Renal pelvis (tissue), 4 donors: ENCODE measurements around the gene TMEM213. TPM values are rescaled to one million over a fixed set of nuclear protein-coding genes. Genes with fewer than 3 reads are reported as not detected.

Experiments
- DNase-seq: peaks from one replicate; pipeline ENCODE4 v3.0.0-alpha.2; 2013
- polyA plus RNA-seq, 3 donors: library from polyadenylated mRNA; unstranded; fragments of 120-200 nt; gene quantifications; one replicate each; pipeline ENCODE4 v1.2.1, GENCODE V29; 2013; ENCODE audit not compliant: insufficient read length in 3 of 3

TMEM213 gene
- polyA plus RNA-seq, 3 donors, result 29.3 to 52.0 (median 45.9) TPM

DNA sequence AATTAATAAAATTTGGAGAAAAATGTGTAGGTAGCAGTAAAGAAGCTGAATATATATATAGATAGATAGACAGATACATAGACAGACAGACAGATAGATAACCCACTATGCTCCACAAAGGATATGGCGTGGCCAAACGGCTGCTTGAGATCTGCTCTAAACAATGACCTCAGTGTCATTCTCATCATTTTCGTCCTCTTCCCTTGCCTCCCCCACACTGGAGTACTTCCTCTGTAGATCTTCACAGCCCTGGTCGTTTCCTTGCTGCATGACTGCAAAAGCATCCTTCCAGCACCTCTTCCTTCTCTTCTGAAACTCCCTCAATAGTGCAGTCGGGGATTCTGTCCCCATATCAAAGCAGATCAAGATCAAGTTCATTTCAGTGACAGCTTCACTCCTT lies 35.8 kb downstream of the TMEM213 start:
- DNase-seq, result no peak

DNA sequence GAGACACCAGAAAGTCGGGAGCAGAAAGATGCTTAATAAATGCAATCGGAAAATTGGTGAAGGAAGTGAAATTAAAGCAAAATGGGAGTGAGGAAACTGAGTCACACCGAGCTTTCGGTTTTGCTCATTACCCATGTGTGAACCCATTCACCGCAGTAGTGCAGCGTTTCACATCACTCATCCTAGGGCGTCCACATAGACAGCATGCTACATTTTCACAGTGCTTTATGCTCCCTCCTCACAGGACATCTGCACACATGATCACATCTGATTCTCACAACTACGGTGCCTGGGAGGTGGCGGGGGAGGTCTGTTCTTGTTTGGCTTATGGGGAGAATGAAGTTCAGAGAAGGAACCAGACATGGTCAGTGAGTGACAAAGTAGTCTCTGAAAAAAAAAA lies 36.8 kb downstream of the TMEM213 start:
- DNase-seq, result no peak

DNA sequence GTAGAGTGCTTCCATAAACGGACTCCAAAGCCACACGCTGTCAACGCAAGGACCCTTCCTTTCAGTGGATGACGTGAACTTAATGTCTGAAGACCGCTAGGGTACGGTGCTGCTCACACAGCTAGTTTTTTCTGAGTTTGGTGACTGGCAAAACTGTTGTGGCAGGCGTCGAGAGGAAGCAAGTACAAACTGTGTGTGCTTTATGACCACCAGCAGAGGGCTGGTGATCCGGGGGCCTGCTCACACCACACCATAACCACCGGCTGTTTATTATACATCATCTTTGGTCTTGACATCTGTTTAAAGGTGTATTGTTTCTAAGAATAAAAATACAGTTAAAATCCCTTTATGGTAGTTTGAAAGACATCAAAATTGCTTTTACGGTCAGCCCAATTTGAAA lies 37.3 kb downstream of the TMEM213 start:
- no peak for DNase-seq

DNA sequence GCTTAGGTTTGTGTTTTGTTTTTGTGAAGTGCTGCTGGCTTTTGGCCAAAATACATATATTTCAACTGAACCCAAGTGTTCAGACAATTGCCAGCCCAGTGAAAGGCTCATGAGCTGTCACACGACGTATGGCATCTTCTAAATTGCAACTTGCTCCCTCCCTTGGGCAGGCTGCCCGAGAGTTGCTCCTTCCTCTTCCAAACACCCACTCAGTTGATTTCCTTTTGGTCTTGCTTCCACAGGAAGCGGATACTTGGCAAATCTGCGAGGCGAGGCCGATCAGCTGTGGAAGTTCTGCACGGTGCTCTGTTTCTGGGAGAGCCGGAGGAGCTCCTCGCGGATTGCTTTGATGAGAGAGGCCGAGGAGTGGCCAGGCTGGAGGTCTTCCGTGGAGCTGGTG lies 39.8 kb downstream of the TMEM213 start:
- peak; percentile 11 for DNase-seq

DNA sequence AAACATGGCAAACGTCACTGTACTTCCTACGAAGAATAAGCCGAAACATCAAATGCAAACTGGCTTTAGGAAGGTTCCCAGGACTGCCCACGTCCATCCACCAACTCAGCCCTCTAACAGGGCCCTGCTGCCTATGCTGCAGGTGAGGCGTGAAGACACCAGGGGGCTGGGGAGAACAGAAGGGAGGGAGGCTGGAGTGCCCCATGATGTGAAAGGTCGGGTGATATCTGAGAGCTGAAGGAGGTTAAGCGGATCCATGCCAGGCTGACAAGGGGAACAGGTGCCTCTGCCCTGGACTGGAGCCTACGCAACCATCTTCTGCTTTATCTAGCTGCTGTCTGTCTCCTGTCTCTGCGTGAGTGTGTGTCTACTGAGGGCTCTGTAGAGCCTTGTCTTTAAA lies 40.4 kb downstream of the TMEM213 start:
- DNase-seq, result peak; percentile 17

DNA sequence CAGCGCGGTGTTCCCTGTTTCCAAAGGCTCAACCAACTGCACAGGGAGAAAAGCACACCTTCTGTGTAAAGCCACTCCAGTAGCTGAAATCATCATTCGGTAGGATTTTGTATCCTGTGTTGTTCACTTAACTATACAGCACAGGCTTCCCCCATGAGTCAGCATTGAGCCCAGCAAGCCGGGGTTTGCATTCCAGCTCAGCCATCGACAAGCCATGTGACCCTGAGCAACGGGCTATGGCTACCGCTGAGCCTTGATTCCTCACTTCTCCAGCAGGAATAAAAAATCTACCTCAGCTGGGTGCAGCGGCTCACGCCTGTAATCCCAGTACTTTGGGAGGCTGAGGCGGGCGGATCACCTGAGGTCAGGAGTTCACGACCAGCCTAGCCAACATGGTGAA lies 44.3 kb downstream of the TMEM213 start:
- no peak for DNase-seq

DNA sequence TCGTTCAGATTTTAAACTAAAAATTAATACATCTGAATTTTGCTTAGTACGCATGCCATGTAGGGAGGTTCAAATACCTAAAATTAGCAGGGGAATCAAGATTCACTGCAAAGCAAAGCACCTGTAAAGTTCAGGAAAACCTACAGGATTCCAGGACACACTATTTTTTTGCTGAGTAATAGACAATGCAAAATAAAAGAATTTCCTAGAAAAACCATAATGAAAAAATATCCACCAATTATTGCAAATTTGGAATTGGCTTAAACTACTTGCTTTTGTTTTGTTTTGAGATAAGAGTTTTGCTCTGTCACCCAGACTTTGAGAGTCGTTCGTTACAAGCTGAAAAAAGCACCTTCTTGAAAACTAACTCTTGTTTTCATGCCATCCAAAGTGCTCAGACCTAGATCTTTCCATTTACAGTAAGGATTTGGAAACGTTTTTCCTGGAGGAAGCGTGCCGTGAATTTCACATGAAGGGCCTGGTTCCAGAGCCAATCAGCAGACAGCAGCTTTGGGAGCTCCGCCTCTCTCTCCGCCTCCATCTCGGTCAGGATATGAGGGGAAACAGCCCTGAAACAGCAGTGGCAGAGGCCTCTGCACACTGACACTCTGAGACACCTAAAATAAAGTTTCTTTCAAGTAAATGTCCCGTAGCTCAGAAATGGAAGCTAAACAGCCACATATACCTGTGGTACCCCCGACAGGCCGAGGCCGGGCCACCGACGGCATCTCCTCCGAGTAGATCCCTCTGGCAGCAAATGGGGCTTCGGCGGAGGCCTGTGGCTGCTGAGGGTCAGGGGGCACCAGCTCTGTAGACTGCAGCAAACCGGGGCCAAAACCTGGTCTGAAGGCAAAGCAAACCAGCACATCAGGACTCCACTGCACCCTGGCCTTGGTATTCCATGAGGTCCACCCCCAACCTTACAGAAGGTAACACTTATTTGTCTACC lies 46.1 kb downstream of the TMEM213 start:
- DNase-seq, result no peak

DNA sequence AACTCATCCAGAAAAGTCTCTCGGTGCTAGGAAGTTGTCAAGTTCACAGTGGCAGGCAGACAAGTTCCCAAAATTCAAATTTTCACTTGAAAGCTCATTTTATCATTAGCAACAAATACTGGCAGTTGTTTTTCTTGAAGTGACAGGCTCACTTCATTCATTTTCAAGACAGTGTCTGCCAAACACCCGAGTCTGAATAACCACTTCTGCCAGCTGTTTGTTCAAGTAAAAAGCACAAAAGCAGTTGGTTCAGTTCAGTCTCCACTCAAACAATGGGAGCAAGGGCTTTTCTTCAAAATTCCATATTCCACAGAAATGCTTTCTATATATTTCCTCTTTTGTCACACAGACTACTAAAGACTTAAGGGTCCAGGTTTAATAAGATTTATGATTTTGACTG lies 47.9 kb downstream of the TMEM213 start:
- DNase-seq, result no peak

DNA sequence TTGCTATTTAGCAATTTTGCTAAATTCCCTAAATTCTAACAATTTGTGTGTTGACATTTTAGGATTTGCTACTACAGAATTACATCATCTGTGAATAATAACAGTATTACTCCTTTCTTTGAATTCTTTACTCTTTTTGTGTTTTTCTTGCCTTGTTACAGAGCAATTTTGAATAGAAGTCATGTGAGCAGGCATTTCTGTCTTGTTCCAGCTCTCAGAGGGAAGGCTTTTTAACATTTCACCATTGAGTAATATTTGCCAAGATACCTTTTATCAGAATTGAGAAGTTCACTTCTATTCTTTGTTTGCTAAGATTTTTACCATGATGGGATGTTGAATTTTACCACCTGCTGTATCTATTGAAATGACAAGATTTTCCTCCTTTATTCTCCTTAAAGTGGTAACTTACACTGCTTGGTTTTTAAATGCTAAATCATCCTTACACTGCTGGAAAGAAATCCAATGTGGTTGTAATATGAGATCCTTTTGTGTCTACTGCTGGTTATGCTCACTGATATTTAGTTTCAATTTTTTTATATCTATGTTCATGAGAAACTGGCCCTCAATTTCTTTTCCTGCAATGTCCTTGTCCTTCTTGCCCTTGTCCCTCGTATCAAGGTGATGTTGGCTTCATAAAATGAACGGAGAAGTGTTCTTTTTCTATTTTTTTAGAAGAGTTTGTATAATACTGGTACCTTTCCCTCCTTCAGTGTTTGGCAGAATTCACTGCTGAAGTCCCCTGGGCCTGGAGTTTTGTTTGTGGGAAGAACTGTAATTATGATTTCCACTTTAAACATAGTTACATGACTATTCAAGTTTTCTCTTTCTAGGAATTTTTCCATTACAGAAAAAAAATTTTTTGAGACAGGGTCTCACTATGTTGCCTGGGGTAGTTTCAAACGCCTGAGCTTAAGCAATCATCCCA lies 50.5 kb downstream of the TMEM213 start:
- no peak for DNase-seq

DNA sequence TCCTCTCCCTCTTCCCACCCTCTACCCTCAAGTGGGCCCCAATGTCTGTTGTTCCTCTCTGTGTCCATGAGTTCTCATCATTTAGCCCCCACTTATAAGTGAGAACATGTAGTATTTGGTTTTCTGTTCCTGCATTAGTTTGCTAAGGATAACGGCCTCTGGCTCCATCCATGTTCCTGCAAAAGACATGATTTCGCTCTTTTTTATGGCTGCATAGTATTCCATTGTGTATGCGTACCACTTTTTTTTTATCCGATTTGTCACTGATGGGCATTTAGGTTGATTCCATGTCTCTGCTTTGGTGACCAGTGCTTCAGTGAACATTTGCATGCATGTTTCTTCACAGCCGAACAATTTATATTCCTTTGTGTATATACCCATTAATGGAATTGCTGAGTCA lies 51.9 kb downstream of the TMEM213 start:
- no peak for DNase-seq

DNA sequence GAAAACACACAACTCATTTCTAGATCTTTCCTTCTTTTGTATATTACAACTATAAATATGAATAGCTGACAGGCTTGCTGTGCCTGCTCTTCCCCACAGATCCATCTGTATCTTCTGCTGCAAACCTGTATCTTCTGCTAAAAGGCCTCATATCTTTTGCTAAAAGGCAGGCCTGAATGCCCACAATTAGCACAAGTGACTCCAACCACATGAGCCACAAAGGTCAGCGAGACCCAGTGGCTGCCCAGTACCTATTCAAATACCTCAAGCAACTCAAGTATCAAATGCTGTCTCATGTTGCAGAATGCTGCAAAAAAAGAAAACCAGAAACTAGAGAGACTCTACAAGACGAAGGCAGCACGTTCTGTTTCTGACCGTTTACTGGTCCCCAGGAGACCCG lies 54.7 kb downstream of the TMEM213 start:
- DNase-seq, result peak; percentile 8

DNA sequence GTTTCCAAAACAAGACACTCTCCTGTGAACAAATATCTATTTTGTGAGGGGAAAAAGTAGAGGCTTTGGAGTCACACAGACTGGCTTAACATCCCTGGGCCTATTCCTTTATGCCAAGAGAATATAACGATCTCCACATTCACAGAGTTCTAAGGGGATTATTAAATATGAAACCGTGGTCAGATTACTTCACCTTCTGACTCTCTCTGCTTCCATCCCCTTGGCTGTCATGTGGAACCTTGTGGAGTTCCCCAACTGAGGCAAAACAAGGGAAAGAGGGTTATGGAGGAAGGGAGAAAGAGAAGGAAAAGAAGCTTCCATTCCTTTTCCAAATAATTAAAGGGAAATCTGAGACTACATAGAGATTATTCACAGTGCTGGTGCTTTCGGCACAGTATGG lies 55.7 kb downstream of the TMEM213 start:
- no peak for DNase-seq

DNA sequence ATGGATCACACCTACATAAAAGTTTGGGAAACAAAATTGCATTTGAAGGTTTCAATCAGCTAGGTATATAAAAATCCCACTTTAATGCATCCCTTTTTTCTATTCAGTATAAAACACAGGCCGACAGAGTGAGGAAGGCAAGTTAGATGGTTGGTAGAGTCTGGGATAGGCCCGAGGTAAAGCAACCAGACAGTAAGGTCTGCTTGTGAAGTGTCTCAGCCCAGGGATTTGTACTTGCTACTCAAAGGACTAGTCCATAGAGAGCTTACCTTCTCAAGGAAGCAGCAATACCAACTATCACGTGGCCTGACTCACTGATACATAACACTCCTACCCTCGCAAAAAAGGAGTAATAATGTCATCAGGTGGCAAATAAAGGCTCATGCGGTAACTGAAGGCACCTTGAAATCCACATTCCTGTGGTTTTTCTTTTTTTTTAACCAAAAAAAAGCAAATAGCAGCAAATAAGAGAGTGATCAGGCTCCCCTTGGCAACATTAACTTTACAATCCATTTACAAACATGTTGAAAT lies 56.4 kb downstream of the TMEM213 start:
- no peak for DNase-seq

DNA sequence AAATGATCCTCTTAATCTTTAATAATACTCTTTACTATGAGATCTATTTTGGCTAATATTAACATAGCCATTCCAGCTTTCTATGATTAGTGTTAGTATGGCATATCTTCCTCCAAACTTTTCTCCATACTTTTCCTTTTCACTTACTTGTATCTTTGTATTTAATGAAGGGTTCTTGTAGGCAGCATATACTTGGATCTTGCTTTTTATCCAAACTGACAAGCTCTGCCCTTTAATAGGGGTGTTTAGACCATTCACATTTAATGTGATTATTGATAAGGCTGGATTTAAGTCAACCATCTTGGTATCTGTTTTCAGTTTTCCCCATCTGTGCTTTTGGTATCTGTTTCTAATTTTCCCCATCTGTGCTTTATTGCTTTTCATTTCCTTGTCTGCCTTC lies 59.9 kb downstream of the TMEM213 start:
- no peak for DNase-seq

DNA sequence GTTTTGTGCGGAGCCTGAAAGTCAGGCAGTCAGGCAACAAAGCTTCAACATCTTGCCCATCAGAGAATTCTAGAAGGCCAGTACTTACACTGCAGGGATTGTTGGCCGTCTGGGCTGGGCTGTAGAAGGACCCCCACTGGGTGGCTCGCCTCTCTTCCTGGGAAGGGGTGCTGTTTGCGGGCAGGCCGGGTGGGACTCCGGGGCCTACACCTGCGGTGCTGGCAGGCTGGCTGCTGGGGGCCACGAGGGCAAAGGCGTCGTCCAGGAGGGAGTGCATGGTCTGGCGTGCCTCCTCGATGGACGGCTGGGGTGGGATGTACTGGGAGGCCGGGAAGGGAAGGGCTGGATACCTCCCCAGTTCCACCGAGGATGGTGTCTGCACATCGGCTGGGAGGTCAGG lies 63.3 kb downstream of the TMEM213 start:
- no peak for DNase-seq

DNA sequence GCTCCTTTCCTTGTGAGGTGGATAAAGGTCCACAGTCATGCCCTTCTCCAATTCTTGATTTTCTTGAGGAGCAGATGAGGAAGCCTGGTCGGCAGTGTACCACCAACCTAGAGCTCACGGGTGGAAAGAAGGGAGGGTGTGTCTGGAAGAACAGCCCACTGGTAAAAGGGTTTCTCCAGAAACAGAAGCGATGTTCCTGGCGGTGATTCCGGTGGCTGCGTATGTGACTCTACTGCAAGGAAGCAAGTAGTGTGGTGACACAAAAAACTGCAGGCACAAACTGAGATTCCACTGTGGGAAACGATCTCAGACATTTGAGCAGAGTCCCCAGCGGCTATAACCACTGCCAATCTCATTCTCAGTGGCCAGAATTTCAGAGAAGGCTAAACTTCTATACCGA lies 66.1 kb downstream of the TMEM213 start:
- no peak for DNase-seq

DNA sequence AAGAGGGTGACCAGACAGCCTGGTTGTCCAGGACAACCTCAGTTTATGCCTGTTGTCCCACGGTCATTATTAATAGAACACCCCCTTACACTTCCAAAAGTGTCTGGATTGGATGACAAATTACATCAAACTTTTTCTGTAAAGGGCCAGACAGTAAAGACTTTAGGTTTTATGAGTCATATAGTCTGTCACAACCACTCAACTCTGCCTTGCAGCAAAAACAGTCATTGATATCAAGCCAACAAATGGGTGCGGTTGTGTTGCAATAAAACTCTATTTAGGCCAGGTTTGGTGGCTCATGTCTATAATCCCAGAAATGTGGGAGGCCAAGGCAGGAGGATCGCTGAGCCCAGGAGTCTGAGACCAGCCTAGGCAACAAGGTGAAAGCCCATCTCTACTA lies 66.9 kb downstream of the TMEM213 start:
- no peak for DNase-seq

DNA sequence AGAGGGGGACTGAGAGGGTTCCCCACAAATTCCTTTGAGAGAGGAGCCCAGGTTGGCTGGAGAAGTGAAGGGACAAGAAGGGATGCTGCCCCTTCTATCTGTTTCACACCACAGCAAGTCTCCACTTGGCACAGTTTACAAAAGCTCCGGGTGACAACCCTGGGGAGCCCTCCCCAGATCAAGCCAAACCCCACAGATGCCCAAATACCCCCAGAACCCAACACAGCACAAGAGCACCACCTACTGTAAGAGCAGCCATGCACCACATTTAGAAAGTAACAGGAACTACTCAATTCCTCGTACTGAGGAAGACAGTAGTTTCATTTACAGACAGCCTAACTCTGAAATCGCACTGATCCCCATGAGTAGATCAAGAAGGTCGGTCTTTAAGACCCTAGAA lies 68.0 kb downstream of the TMEM213 start:
- no peak for DNase-seq

DNA sequence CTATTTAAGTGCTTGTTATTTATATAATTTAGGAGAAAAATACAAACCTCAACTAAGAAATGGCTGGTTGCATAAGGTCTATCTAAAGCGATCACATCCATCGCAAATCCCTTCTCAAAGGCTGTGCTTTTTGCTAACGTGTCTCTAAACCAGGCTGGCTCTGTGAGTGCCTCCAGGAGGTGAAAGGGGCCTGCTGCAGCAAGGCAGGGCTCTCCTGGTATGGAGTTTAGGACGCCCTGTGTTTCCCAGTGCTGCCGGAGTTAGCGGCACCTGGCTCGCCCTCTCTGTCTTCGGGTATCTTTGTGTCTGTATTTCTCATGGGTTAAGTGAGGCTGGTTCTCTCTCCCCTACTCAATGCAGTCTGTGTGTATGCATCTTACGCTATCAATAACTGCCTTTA lies 68.6 kb downstream of the TMEM213 start:
- DNase-seq, result no peak

DNA sequence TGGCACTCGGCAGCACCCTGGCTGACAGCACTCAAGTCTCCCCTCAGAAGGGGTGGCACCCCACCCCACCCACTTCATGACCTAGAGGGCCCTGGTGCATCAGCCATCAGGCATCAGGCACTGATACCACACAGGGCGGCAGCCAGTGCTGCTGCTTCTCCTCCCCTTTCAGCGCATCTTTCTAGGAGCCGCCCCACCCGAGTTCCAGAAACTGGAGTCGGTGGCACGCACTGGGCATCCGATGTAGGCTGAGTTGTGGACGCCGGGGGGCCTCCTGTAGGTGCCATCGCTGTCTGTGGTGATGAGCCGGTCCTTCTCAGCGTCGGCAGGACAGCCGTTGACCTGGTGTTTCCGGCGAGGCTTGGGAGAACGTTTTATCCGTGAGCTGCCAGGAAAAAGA lies 70.0 kb downstream of the TMEM213 start:
- DNase-seq, result no peak

DNA sequence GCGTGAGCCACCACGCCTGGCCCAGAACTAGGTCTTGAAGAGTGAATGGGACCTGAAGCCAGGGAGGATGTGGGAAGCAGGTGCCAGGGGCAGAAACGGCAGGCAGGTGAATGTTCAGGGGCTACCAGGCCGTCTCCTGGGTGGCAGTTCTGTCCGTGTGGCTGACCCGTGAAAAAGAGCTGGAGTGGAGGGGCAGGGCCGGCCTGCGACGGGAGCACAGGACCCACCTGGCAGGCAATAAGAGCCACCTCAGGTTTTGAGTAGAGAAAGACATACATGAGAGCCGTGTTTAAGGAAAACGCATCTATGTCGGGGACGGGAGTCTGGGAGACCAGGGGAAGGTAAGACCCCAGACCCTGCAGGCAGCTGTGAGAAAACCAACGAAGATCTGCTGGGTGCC lies 70.9 kb downstream of the TMEM213 start:
- no peak for DNase-seq

DNA sequence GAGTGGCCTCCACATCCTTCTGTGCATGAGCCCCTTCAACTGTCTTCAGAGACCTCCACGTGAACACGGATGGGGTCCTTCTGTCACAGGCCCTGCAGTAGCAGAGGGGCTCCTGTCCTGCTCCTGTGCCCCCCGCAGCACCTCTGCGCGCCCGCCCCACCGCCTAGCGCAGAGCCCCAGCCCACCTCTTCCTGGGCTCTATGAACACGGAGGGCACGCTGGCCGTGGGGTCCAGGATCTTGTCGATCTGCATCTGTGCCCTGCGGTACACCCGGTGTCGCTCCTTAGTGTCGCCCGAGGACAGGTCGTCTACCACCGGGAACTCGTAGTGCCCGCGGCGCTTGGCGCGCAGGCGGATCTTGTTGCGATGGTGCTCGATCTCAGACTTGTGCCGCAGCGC lies 71.6 kb downstream of the TMEM213 start:
- no peak for DNase-seq
